Keratinocyte (primary cell): ENCODE measurements around the gene CCNL2.
"Not testable (repeated sequence)": the region's sequence is repeated elsewhere in the genome, so short reads cannot be mapped to it uniquely, and the experiment has no call there.

Experiments used
- CTCF ChIP-seq, 3 experiments: IDR thresholded peaks in 1 of 3; conservative IDR thresholded peaks in 1 of 3; optimal IDR thresholded peaks in 1 of 3; 2 replicates in 2 of 3; 3 replicates in 1 of 3; pipeline versions ENCODE3 to v1.5.1; 2011; ENCODE audit warnings: low read length in 3 of 3, mild to moderate bottlenecking in 3 of 3, moderate library complexity in 2 of 3, control low read depth in 1 of 3, inconsistent platforms in 1 of 3; ENCODE audit not compliant: insufficient read depth in 2 of 3; ENCODE audit errors: extremely low read depth in 1 of 3
- EZH2 ChIP-seq: IDR thresholded peaks from one replicate; pipeline ENCODE4 v1.6.1; 2012; ENCODE audit warnings: inconsistent platforms, mild to moderate bottlenecking, low read length, moderate library complexity

DNA sequence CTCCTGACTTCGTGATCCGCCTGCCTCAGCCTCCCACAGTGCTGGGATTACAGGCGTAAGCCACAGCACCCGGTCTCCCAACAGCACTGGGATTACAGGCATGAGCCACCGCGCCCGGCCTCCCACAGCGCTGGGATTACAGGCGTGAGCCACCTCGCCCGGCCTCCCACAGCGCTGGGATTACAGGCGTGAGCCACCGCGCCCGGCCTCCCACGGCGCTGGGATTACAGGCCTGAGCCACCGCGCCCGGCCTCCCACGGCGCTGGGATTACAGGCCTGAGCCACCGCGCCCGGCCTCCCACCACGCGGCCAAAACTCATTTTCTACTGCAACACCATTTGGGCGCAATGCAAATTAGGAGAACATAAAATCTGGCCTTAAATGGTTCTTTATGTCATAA is 13.8 kb downstream of the CCNL2 start:
- not testable (repeated sequence) for TF ChIP-seq CTCF (optimal IDR thresholded peaks at IDR 0.05 in 1 of 3, IDR thresholded peaks at IDR 0.05 in 1 of 3, conservative IDR thresholded peaks at IDR 0.05 in 1 of 3; ENCODE audit: extremely low read depth in 1 of 3, insufficient read depth in 2 of 3, low read length in 3 of 3); EZH2
